ENCODE measurements around the gene GMDS. TPM values are rescaled to one million over a fixed set of nuclear protein-coding genes. Genes with fewer than 3 reads are reported as not detected.

The GMDS gene
- total and polyA plus RNA-seq, 2 experiments from 2014 or later: 30.1 to 36.5 TPM

- Histone ChIP-seq H3F3A (replicated peaks; ENCODE audit: low read depth) (no peaks in the 10 kb centered on the region), H3K27me3 (ENCODE audit: insufficient read depth) (no peaks in the 10 kb centered on the region), H3K36me3 (ENCODE audit: insufficient read depth) (no peaks in the 10 kb centered on the region), H2AFZ (no peak overlapping the region), H3K4me2 (no peak overlapping the region), H4K20me1 (replicated peaks; ENCODE audit: insufficient read depth) (no peaks in the 10 kb centered on the region), H3K4me1 (ENCODE audit: insufficient read depth) (no peaks in the 10 kb centered on the region), H3K79me2 (replicated peaks; ENCODE audit: insufficient read depth) (no peaks in the 10 kb centered on the region), H3K27ac (ENCODE audit: low read depth) (no peak overlapping the region), H3K9me2 (ENCODE audit: insufficient read depth) (no peaks in the 10 kb centered on the region), H3K4me3 (no peak overlapping the region)
- no peaks in the 10 kb centered on the region for H3K4me1 Mint-ChIP-seq
- no peak overlapping the region for H3K4me3 Mint-ChIP-seq
- TF ChIP-seq CREB1 (CRISPR knock-in tag; IDR thresholded peaks at IDR 0.05; ENCODE audit: low read depth) (no peak), CTCF (conservative IDR thresholded peaks at IDR 0.05; ENCODE audit: low read depth in 2 of 2) (no peak), ZNF331 (CRISPR knock-in tag; IDR thresholded peaks at IDR 0.05; ENCODE audit: low read depth) (no peak), STAT1 (IDR thresholded peaks at IDR 0.05; ENCODE audit: unreplicated experiment) (no peak)
- TF ChIP-seq, protein P1, sequence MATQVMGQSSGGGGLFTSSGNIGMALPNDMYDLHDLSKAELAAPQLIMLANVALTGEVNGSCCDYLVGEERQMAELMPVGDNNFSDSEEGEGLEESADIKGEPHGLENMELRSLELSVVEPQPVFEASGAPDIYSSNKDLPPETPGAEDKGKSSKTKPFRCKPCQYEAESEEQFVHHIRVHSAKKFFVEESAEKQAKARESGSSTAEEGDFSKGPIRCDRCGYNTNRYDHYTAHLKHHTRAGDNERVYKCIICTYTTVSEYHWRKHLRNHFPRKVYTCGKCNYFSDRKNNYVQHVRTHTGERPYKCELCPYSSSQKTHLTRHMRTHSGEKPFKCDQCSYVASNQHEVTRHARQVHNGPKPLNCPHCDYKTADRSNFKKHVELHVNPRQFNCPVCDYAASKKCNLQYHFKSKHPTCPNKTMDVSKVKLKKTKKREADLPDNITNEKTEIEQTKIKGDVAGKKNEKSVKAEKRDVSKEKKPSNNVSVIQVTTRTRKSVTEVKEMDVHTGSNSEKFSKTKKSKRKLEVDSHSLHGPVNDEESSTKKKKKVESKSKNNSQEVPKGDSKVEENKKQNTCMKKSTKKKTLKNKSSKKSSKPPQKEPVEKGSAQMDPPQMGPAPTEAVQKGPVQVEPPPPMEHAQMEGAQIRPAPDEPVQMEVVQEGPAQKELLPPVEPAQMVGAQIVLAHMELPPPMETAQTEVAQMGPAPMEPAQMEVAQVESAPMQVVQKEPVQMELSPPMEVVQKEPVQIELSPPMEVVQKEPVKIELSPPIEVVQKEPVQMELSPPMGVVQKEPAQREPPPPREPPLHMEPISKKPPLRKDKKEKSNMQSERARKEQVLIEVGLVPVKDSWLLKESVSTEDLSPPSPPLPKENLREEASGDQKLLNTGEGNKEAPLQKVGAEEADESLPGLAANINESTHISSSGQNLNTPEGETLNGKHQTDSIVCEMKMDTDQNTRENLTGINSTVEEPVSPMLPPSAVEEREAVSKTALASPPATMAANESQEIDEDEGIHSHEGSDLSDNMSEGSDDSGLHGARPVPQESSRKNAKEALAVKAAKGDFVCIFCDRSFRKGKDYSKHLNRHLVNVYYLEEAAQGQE (IDR thresholded peaks at IDR 0.05; ENCODE audit: unreplicated experiment): no peak
- TF ChIP-seq, protein P2, sequence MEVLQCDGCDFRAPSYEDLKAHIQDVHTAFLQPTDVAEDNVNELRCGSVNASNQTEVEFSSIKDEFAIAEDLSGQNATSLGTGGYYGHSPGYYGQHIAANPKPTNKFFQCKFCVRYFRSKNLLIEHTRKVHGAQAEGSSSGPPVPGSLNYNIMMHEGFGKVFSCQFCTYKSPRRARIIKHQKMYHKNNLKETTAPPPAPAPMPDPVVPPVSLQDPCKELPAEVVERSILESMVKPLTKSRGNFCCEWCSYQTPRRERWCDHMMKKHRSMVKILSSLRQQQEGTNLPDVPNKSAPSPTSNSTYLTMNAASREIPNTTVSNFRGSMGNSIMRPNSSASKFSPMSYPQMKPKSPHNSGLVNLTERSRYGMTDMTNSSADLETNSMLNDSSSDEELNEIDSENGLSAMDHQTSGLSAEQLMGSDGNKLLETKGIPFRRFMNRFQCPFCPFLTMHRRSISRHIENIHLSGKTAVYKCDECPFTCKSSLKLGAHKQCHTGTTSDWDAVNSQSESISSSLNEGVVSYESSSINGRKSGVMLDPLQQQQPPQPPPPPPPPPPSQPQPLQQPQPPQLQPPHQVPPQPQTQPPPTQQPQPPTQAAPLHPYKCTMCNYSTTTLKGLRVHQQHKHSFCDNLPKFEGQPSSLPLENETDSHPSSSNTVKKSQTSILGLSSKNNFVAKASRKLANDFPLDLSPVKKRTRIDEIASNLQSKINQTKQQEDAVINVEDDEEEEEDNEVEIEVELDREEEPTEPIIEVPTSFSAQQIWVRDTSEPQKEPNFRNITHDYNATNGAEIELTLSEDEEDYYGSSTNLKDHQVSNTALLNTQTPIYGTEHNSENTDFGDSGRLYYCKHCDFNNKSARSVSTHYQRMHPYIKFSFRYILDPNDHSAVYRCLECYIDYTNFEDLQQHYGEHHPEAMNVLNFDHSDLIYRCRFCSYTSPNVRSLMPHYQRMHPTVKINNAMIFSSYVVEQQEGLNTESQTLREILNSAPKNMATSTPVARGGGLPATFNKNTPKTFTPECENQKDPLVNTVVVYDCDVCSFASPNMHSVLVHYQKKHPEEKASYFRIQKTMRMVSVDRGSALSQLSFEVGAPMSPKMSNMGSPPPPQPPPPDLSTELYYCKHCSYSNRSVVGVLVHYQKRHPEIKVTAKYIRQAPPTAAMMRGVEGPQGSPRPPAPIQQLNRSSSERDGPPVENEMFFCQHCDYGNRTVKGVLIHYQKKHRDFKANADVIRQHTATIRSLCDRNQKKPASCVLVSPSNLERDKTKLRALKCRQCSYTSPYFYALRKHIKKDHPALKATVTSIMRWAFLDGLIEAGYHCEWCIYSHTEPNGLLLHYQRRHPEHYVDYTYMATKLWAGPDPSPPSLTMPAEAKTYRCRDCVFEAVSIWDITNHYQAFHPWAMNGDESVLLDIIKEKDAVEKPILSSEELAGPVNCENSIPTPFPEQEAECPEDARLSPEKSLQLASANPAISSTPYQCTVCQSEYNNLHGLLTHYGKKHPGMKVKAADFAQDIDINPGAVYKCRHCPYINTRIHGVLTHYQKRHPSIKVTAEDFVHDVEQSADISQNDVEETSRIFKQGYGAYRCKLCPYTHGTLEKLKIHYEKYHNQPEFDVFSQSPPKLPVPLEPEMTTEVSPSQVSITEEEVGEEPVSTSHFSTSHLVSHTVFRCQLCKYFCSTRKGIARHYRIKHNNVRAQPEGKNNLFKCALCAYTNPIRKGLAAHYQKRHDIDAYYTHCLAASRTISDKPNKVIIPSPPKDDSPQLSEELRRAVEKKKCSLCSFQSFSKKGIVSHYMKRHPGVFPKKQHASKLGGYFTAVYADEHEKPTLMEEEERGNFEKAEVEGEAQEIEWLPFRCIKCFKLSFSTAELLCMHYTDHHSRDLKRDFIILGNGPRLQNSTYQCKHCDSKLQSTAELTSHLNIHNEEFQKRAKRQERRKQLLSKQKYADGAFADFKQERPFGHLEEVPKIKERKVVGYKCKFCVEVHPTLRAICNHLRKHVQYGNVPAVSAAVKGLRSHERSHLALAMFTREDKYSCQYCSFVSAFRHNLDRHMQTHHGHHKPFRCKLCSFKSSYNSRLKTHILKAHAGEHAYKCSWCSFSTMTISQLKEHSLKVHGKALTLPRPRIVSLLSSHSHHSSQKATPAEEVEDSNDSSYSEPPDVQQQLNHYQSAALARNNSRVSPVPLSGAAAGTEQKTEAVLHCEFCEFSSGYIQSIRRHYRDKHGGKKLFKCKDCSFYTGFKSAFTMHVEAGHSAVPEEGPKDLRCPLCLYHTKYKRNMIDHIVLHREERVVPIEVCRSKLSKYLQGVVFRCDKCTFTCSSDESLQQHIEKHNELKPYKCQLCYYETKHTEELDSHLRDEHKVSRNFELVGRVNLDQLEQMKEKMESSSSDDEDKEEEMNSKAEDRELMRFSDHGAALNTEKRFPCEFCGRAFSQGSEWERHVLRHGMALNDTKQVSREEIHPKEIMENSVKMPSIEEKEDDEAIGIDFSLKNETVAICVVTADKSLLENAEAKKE (CRISPR knock-in tag; IDR thresholded peaks at IDR 0.05): no peak
- H3K9me3 Mint-ChIP-seq: no peaks in the 10 kb centered on the region
- no peaks in the 10 kb centered on the region for H3K27me3 Mint-ChIP-seq (ENCODE audit: insufficient read depth, low read depth, poor library complexity)
- no peak overlapping the region; the same call in 1 of the 2 replicates for H3K27ac Mint-ChIP-seq
- H3K36me3 Mint-ChIP-seq (ENCODE audit: low read depth): no peaks in the 10 kb centered on the region
- no peak for ATAC-seq
- no peak for DNase-seq (ENCODE audit: low spot score)
These were observed 536.2 kb downstream of the GMDS start for GRCh38 chr6:1709234-1709641.
